DND-41 (cell line): ENCODE results near the gene GMPR.

ENCODE experiments used
- EZH2 ChIP-seq: IDR thresholded peaks from 3 replicates; pipeline ENCODE4 v1.6.1; 2012; ENCODE audit warnings: borderline replicate concordance, low read depth, mild to moderate bottlenecking, moderate library complexity, low read length, inconsistent platforms; ENCODE audit not compliant: severe bottlenecking
- TF ChIP-seq, protein P1 (sequence below): IDR thresholded peaks from 2 replicates; pipeline ENCODE4 v1.5.1; 2012; ENCODE audit warnings: borderline replicate concordance, low read length, moderate library complexity, mild to moderate bottlenecking; ENCODE audit not compliant: poor library complexity, severe bottlenecking; ENCODE audit errors: extremely low read depth

DNA sequence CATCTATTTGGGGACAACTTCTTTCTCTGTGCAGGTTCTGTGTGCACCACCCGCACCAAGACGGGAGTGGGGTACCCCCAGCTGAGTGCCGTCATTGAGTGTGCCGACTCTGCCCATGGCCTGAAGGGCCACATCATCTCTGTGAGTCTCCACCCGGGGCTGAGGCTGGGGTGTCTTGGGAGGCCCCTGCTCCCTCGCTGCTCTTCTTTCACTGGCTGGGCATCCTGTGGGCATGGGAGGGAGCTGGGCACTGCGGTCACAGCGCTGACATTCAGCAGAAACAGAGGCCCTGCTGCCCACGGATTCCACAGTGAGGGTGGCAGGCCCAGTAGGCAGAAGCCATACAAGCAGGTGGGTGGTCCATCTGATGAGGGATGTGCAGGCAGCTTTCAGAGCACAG, 40.4 kb downstream of the GMPR start:
- TF ChIP-seq EZH2: no peak
- TF ChIP-seq, protein P1, sequence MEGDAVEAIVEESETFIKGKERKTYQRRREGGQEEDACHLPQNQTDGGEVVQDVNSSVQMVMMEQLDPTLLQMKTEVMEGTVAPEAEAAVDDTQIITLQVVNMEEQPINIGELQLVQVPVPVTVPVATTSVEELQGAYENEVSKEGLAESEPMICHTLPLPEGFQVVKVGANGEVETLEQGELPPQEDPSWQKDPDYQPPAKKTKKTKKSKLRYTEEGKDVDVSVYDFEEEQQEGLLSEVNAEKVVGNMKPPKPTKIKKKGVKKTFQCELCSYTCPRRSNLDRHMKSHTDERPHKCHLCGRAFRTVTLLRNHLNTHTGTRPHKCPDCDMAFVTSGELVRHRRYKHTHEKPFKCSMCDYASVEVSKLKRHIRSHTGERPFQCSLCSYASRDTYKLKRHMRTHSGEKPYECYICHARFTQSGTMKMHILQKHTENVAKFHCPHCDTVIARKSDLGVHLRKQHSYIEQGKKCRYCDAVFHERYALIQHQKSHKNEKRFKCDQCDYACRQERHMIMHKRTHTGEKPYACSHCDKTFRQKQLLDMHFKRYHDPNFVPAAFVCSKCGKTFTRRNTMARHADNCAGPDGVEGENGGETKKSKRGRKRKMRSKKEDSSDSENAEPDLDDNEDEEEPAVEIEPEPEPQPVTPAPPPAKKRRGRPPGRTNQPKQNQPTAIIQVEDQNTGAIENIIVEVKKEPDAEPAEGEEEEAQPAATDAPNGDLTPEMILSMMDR: no peak
